ENCODE data around the gene DCTN3.
A peak's percentile ranks its signal among the peaks of the same experiment; 100 is the strongest.

The DCTN3 gene

DNA sequence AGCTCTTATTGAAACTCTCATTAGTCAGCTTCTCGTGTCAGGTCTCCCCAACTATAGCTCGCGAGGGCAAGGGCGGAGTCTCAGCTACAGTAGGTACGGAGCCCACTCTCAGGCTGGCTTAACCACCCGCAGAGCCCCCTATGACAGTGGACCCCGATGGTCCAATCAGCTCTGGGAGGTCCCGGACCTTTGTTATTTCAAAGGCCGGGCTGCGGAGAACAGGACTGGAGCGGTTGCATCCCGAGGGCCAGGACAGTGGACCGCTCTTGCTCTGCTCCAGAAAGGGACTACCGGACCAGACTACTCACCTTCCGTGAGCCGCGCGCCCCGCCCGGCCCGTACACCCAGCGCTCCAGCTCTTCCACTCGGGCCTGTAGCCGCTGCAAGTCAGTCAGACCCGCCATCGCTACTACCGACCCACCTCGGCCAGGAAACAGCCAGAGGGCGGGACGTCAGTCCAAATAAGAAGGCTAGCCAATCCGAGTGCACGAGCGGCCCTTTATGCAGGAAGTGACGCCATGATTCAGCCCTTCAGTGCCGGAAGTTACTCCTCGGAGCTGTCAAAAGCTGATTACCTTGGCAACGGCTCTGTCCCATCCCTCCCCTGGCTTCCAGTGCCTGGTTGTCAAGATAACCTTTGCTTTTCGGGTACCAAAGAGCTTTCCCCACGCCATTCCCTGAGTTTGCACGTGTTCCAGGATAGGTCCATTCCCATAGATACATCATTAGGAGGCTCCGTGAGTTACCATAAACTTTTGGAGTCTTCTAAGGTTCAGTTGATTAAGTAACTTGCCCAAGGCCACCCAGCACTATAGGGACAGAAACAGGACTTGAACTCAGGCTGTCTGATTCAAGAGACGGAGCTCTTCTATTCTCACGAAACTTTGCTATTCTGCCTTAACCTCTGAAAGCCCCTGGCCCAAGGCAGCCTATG, at the start of gene DCTN3:
DCTN3 (minus strand) TSS at position 435 of the 934 bp plus-strand sequence; CDS start at position 404, 31 bp downstream.
- DNase-seq = peak; percentile 95

DNA sequence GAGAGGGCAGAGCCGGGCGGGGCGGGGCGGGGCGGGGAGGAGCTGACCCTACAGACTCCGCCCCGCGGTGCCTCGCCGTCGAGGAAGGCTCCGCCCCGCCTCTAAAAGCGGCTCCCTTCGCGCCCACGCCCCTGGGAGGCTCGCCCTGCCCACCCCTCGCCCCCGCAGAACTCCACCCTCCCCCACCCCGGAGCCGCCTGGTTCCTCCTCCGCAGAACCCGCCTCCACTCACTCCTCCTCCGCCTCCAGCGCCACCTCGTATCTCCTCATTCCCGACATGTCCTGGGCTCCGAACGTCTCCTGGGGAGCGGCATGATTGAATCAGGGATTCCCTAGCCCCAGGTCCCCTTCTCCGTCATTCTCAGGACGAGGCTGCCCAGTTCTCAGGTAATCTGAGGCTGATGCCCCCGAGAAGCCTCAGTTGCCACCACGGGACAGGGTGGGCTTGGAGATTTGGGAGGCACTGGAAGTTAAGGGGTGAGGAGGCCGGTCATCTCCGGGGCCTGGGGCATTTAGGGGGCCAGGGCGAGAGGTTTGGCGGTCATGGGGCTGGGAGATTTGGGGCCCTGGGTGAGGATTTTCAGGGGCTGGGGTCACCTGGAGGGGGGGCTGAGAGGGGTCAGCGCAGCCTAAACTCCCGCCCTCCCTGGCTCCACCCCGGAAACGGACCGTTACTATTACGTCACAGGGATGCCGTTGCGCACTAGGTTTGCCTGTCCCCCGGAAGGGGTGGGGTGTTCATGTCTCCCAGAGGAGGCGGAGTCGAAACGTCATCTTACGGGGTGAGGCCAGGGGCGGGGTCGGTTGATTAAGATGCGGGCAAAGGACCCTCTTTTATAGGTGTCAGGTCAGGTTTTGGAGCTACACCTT, 45.3 kb upstream of the DCTN3 start:
- DNase-seq = peak; percentile 89

DNA sequence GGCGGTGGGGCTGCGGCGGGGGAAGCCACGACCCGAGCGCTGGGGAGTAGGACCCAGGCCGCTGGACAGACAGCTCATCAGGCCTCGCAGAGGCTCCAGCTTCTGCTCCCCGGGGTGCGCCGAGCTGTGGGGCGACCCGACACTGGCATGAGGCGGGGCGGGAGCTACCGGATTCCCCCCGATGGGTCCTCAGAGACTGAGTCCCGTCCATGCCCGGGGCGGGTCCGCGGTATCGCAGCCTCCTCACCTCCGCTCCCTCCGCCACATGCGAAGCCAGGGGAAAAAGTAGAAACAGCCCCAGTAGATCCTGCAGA, 44.7 kb upstream of the DCTN3 start:
- DNase-seq = no peak

- DNase-seq = no peak
Observed at GRCh38 chr9:34664281-34665066, 44.2 kb upstream of the DCTN3 start.

GRCh38 chr9:34663303-34663605, 43.0 kb upstream of the DCTN3 start:
- DNase-seq = no peak

- DNase-seq = no peak
Observed at GRCh38 chr9:34662526-34663302, 42.4 kb upstream of the DCTN3 start, which contains the start of gene CCL27. Gene CCL27, minus strand, starts transcription at chr9:34662657. Its CDS starts 24 bp downstream, at chr9:34662633.

DNA sequence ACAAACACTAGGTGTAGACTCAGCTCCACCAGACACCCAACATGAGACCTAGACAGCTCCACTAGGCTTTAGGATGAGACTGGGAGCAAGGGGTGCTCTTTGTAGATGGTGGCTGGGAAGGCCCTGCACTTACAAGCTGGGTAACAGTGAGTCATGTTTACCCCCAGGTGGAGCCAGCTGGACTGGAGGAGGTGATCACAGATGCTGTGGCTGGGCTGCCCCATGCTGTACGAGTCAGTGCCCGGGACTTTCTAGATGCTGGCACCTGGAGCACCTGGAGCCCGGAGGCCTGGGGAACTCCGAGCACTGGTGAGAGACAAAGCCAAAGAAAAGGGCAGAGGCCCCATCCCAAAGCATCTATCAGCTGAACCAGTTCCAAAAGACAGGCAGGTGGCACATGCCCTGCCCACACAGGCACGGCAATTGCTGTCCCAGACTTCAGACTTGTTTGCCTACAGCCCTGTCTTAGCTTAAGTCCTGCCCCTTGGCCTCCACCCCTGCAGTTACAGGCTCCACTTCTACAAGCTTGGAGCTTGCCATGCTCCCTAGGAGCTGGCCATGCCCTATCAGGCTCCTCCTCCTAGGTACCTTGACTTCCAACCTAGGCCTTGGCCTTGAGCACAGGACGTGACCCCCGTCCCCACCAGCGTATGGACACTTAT, 39.4 kb upstream of the DCTN3 start:
- no peak for DNase-seq

GRCh38 chr9:34658461-34658860, 38.2 kb upstream of the DCTN3 start:
- DNase-seq = no peak

DNA sequence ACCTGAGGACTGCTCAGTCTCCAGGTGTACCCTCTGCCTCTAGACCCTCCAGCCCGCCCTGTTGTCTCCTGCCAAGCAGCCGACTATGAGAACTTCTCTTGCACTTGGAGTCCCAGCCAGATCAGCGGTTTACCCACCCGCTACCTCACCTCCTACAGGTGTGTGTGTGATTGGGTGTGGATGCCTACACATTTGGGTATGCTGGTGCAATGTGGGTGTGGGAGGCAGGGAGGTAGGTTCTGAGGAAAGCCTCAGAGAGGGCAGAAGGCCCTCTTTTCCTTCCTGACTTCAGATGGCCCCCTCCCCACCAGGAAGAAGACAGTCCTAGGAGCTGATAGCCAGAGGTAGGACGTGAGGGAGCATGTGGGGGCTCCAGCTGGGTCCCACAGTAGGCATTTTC, 36.7 kb upstream of the DCTN3 start:
- no peak for DNase-seq

DNA sequence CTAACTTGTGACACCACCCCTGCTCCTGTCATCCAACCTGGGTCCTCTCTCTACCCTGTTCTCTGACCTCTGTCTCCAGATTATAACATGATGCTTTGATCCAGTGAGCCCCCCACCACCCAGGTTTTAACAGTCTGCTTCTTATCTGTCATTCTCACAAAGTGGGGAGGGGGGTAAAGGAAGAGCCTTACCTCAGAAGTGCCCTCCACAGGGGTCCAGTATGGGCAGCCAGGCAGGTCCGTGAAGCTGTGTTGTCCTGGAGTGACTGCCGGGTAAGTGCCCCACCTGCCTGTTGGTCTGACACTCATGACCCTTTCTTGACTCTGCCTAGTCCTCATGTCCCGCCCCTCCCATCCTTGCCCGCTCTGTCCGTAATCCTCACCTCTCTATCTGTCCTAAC, 35.1 kb upstream of the DCTN3 start:
- DNase-seq = no peak

GRCh38 chr9:34654323-34655051, 34.2 kb upstream of the DCTN3 start:
- DNase-seq = peak; percentile 61

GRCh38 chr9:34653151-34654072, 33.1 kb upstream of the DCTN3 start:
- DNase-seq = no peak

- no peak for DNase-seq
Observed at GRCh38 chr9:34652602-34653000, 32.3 kb upstream of the DCTN3 start.

GRCh38 chr9:34651876-34652601, 31.7 kb upstream of the DCTN3 start, which contains the start of gene IL11RA:
Gene IL11RA, plus strand, starts transcription at chr9:34652185. Its CDS starts 3,033 bp downstream, at chr9:34655218.
- DNase-seq = peak; percentile 22

DNA sequence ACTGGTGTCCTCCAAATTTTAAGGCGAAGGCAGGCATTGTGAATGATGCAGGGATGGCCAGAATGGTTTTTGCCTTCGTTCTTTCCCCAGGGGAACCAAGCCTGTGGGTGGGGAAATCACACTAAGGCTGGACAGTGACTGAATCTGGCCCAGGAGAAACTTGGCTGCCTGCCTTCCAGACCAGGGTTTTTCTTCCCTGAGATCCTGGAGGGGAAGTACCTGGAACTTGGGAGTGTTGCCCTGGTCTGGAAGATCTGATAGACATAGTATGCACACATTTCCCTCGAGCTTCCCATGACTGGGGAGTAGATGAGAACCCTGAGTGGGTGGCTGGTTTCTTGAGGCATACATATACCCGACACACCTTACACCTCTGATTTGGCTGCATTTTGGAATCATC, 31.0 kb upstream of the DCTN3 start:
- DNase-seq = no peak

DNA sequence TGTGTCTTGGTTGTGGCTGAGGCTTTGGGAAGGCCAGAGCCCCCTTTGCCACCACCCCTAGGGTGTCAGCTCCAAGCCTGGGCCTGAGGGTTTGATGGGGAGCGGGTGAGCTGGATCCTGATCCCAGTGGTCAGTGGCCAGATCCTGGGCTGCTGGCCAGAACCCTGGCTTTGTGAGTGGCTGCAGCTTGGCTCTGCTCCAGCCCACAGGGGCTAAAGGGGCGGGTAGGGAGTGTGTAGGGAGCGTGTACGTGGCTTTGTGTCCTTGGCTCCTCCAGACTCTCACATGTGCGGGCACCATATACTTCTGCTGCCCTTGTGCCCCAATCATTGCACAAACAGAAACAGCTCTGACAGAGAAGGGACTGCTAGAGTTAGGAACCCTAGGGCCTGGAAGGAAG, 30.5 kb upstream of the DCTN3 start:
- no peak for DNase-seq

GRCh38 chr9:34648673-34649072, 28.4 kb upstream of the DCTN3 start:
- no peak for DNase-seq

DNA sequence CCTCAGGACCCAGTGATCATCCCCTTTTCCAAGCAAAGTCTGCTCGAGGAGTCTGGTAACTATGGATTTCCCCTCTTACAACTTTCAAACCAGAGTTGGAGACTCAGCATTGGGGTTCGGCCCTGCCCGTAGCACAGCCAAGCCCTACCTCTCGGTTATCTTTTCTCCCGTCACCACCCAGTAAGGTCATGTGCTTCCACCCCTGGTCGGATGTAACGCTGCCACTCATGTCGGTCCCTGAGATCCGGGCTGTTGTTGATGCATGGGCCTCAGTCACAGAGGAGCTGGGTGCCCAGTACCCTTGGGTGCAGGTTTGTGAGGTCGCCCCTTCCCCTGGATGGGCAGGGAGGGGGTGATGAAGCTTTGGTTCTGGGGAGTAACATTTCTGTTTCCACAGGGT, 27.4 kb upstream of the DCTN3 start:
- DNase-seq = no peak

GRCh38 chr9:34647084-34647403, 26.7 kb upstream of the DCTN3 start:
- DNase-seq = no peak
